ENCODE measurements around the gene TMEM270.

Gene TMEM270

GRCh38 chr7:73896454-73896853 is 35.5 kb downstream of the TMEM270 start:
- TF ChIP-seq CTCF (IDR thresholded peaks at IDR 0.05; ENCODE audit: low read depth, low read length): no peak
- Histone ChIP-seq H3K36me3 (no peaks in the 10 kb centered on the region), H3K27me3 (ENCODE audit: insufficient read depth, low read depth, severe bottlenecking) (no peaks in the 10 kb centered on the region), H3K9me3 (ENCODE audit: severe bottlenecking) (no peaks in the 10 kb centered on the region), H3K4me3 (ENCODE audit: low read depth, low read length) (no peak overlapping the region), H3K27ac (no peak overlapping the region)
- no peak for DNase-seq

GRCh38 chr7:73899731-73900142 is 38.8 kb downstream of the TMEM270 start:
- no peak for DNase-seq
- Histone ChIP-seq H3K27me3 (ENCODE audit: insufficient read depth, low read depth, severe bottlenecking) (no peaks in the 10 kb centered on the region), H3K36me3 (no peaks in the 10 kb centered on the region), H3K27ac (no peak overlapping the region), H3K4me3 (ENCODE audit: low read depth, low read length) (no peak overlapping the region), H3K9me3 (ENCODE audit: severe bottlenecking) (no peaks in the 10 kb centered on the region)
- TF ChIP-seq CTCF (IDR thresholded peaks at IDR 0.05; ENCODE audit: low read depth, low read length): no peak

- TF ChIP-seq CTCF (IDR thresholded peaks at IDR 0.05; ENCODE audit: low read depth, low read length): no peak
- Histone ChIP-seq H3K27ac (no peak overlapping the region), H3K27me3 (ENCODE audit: insufficient read depth, low read depth, severe bottlenecking) (no peaks in the 10 kb centered on the region), H3K4me3 (ENCODE audit: low read depth, low read length) (no peak overlapping the region), H3K9me3 (ENCODE audit: severe bottlenecking) (no peaks in the 10 kb centered on the region), H3K36me3 (no peaks in the 10 kb centered on the region)
- DNase-seq: no peak
These were observed 39.3 kb downstream of the TMEM270 start for GRCh38 chr7:73900286-73900685.

- Histone ChIP-seq H3K36me3 (no peaks in the 10 kb centered on the region), H3K4me3 (ENCODE audit: low read depth, low read length) (no peak overlapping the region), H3K27me3 (ENCODE audit: insufficient read depth, low read depth, severe bottlenecking) (no peaks in the 10 kb centered on the region), H3K9me3 (ENCODE audit: severe bottlenecking) (no peaks in the 10 kb centered on the region), H3K27ac (no peak overlapping the region)
- no peak for TF ChIP-seq CTCF (IDR thresholded peaks at IDR 0.05; ENCODE audit: low read depth, low read length)
- no peak for DNase-seq
These were observed 40.4 kb downstream of the TMEM270 start for GRCh38 chr7:73901231-73901822.

- H3K27ac ChIP-seq: no peak overlapping the region
- H3K36me3 ChIP-seq: no peaks in the 10 kb centered on the region
- no peaks in the 10 kb centered on the region for H3K27me3 ChIP-seq (ENCODE audit: insufficient read depth, low read depth, severe bottlenecking)
- DNase-seq: no peak
- no peaks in the 10 kb centered on the region for H3K9me3 ChIP-seq (ENCODE audit: severe bottlenecking)
- H3K4me3 ChIP-seq (ENCODE audit: low read depth, low read length): no peak overlapping the region
- no peak for TF ChIP-seq CTCF (IDR thresholded peaks at IDR 0.05; ENCODE audit: low read depth, low read length)
These were observed 41.1 kb downstream of the TMEM270 start for GRCh38 chr7:73901823-73902597.
